ENCODE measurements around the gene SLC4A11. TPM values are rescaled to one million over a fixed set of nuclear protein-coding genes. Genes with fewer than 3 reads are reported as not detected.

Gene SLC4A11
- total RNA-seq, 2 donors from 2014 or later = 0.37 to 1.3 TPM

DNA sequence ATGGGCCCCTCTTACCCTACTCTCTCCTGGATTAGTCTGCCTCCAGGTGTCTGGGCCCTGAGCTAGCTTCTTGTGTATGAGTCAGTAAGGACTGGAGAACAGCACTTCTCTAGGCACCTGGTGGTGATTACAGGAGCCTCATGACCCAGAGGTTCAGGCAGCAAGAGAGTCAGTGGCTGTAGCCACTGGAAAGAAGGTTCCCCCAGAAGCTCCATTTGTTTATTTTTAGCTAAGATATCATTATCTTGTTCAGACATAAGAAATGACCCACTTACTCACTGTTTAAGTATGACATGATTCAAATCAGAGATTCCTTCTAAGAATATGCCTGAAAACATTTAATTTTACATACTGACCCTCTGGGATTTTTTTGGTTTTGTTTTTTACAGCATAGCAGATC, 23.6 kb upstream of the SLC4A11 start:
- Mint-ChIP-seq H3K4me1 (no peaks in the 10 kb centered on the region), H3K36me3 (ENCODE audit: low read depth) (peaks cover 5% of the 10 kb centered on the region), H3K27ac (no peak overlapping the region), H3K27me3 (no peaks in the 10 kb centered on the region), H3K4me3 (no peak overlapping the region)
- ATAC-seq (no peak), DNase-seq (no peak)
- no peaks in the 10 kb centered on the region for H3K9me3 ChIP-seq (ENCODE audit: control insufficient read depth, low read length, poor library complexity, severe bottlenecking)

DNA sequence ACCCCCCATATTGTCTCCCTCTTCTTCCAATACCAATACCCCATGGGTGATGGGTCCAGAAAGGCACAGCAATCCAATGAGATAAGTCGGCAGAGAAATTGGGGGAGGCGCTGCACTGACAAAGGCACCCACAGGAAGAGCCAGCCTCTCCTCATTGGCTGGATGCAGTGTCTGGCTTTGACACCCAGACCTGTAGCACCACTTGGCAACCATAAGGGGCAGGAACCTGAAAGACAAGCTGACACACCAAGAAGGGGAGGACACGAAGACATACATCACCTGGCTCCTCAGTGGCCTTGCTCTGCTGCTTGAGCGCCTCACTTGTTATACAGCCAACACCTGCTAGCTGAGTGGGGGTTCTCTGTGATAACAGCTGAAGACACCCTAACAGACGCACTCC, 19.4 kb upstream of the SLC4A11 start:
- no peak for DNase-seq
- ATAC-seq = no peak
- Mint-ChIP-seq H3K27me3 (no peaks in the 10 kb centered on the region), H3K36me3 (ENCODE audit: low read depth) (peaks cover 16% of the 10 kb centered on the region), H3K27ac (no peak overlapping the region), H3K4me3 (no peak overlapping the region), H3K4me1 (no peaks in the 10 kb centered on the region)
- no peaks in the 10 kb centered on the region for H3K9me3 ChIP-seq (ENCODE audit: control insufficient read depth, low read length, poor library complexity, severe bottlenecking)

DNA sequence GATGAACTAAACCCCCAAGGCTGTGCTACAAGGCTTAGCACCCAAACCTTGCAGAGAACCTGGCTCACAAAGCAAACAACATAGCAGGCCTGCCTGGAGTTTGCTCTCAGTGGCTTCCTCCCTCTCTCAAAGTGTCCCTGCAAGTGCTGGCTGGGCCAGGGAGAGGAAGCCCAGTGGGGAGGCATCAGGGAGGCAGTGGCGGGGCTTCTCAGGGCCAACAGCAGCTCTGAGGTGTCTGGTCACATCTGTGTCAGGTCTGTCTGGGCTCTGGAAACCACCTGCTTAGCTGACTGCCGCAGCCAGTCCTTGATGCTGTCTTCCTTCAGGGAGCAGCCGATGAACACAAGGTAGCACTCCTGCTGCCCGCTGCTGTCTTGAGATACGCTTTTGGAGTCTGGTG, 16.7 kb upstream of the SLC4A11 start:
- no peaks in the 10 kb centered on the region for H3K9me3 ChIP-seq (ENCODE audit: control insufficient read depth, low read length, poor library complexity, severe bottlenecking)
- Mint-ChIP-seq H3K27me3 (no peaks in the 10 kb centered on the region), H3K4me1 (no peaks in the 10 kb centered on the region), H3K27ac (no peak overlapping the region), H3K36me3 (ENCODE audit: low read depth) (peaks cover 18% of the 10 kb centered on the region), H3K4me3 (no peak overlapping the region)
- DNase-seq (no peak), ATAC-seq (no peak)

- no peaks in the 10 kb centered on the region for H3K9me3 ChIP-seq (ENCODE audit: control insufficient read depth, low read length, poor library complexity, severe bottlenecking)
- Mint-ChIP-seq H3K36me3 (ENCODE audit: low read depth) (peaks cover 13% of the 10 kb centered on the region), H3K27ac (no peak overlapping the region), H3K4me3 (no peak overlapping the region), H3K27me3 (peaks cover 11% of the 10 kb centered on the region), H3K4me1 (peaks cover 2% of the 10 kb centered on the region)
- ATAC-seq = no peak
- DNase-seq = no peak
Measured at GRCh38 chr20:3251806-3252205, 12.8 kb upstream of the SLC4A11 start.

DNA sequence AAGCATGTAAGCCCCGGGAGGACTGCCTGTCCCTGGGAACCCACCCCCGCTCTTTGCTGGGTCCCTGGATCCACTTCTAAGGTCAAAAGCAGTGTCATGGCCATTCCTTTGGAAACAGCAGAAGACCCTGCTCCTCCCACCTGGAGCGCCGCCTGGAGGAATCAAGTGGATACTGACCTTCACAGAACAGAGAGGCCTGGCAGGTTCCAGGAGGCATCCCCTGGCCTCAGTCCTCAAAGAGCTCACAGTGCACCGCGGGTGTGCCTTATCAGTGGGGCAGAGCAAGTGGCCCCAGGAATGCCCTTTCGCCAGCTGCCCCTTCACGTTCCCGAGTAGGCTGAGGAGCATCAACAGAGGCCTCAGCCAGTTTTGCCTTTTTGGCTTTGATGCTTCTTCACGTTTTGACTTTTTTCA, 11.1 kb upstream of the SLC4A11 start:
- peaks cover 4% of the 10 kb centered on the region for H3K36me3 Mint-ChIP-seq (ENCODE audit: low read depth)
- no peaks in the 10 kb centered on the region for H3K9me3 ChIP-seq (ENCODE audit: control insufficient read depth, low read length, poor library complexity, severe bottlenecking)
- DNase-seq (no peak), ATAC-seq (no peak)
- no peak overlapping the region for H3K27ac Mint-ChIP-seq
- H3K27me3 Mint-ChIP-seq = peaks cover 11% of the 10 kb centered on the region
- H3K4me3 Mint-ChIP-seq = no peak overlapping the region
- H3K4me1 Mint-ChIP-seq = peaks cover 2% of the 10 kb centered on the region

GRCh38 chr20:3248993-3249347, 10.0 kb upstream of the SLC4A11 start:
- no peak for DNase-seq
- H3K27ac Mint-ChIP-seq = no peak overlapping the region
- peaks cover 3% of the 10 kb centered on the region for H3K4me1 Mint-ChIP-seq
- peaks cover 11% of the 10 kb centered on the region for H3K27me3 Mint-ChIP-seq
- peak; percentile 40 for ATAC-seq
- peak overlapping the region; percentile 52 for H3K4me3 Mint-ChIP-seq
- H3K9me3 ChIP-seq (ENCODE audit: control insufficient read depth, low read length, poor library complexity, severe bottlenecking) = no peaks in the 10 kb centered on the region
- H3K36me3 Mint-ChIP-seq (ENCODE audit: low read depth) = peaks cover 4% of the 10 kb centered on the region

DNA sequence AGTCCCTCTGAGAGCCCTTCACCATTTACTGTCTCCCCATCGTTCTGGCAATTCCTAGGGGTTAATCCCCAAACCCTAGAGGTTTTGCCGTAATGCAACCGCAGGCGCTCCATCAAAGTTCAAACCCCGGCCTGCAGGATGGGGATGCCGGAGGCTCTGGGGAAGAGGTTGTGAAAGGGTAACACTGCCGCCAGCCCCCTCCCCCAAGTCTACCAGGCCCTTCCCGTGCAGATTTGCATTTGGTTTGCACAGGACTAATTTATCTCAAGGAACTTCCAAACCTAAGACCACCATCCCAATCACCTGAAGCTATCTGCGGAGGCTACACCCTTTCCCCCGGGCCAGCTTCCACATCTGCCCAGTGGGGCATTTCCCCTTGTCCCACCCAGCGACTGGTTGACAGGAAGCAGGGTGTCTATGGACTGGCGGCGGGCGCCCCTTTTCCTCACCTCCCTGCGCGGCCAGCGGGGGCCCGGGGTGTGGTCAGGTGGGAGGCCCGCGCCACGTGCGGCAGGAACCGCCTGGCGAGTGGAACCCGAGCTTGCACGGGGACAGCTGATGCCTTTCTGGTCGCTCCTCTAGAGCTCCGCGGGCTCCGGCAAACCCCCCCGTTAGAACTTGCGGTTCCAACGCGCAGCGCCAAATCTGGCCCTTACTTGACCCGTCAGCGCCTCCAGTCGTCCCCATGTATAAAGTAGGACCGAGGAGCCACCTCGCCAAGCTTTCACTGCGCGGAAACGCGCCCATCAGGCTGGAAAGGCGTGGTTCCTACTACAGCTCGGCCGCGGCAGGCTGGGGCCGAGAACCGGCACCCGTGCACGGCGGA, 9.4 kb upstream of the SLC4A11 start:
- H3K9me3 ChIP-seq (ENCODE audit: control insufficient read depth, low read length, poor library complexity, severe bottlenecking) = no peaks in the 10 kb centered on the region
- no peak for DNase-seq
- peak; percentile 62 for ATAC-seq
- H3K27ac Mint-ChIP-seq = no peak overlapping the region
- peaks cover 4% of the 10 kb centered on the region for H3K36me3 Mint-ChIP-seq (ENCODE audit: low read depth)
- peaks cover 3% of the 10 kb centered on the region for H3K4me1 Mint-ChIP-seq
- H3K4me3 Mint-ChIP-seq = peak overlapping the region; percentile 52
- H3K27me3 Mint-ChIP-seq = peaks cover 11% of the 10 kb centered on the region

DNA sequence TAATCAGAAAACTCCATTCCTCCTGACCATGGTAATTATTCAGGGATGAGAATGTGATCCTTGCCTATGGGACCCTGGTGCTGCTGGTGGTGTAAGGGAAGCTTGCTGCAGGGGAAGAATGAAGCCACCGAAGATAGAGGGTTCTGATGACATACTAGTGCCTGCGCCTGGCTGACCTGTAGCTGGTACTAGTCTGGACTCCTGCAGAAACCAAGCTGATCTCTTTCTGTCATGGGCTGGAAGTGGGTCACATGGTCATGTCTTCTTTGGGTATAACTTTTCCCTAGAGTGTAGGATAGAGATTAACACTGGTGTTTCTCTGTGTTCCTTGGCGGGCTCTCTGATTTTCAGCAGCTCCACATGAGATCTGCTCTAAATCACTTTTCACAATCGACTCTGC, 8.6 kb upstream of the SLC4A11 start:
- H3K27ac Mint-ChIP-seq = no peak overlapping the region
- H3K27me3 Mint-ChIP-seq = peaks cover 11% of the 10 kb centered on the region
- DNase-seq (no peak), ATAC-seq (no peak)
- H3K4me3 Mint-ChIP-seq = no peak overlapping the region
- peaks cover 4% of the 10 kb centered on the region for H3K36me3 Mint-ChIP-seq (ENCODE audit: low read depth)
- H3K9me3 ChIP-seq (ENCODE audit: control insufficient read depth, low read length, poor library complexity, severe bottlenecking) = no peaks in the 10 kb centered on the region
- peaks cover 3% of the 10 kb centered on the region for H3K4me1 Mint-ChIP-seq

DNA sequence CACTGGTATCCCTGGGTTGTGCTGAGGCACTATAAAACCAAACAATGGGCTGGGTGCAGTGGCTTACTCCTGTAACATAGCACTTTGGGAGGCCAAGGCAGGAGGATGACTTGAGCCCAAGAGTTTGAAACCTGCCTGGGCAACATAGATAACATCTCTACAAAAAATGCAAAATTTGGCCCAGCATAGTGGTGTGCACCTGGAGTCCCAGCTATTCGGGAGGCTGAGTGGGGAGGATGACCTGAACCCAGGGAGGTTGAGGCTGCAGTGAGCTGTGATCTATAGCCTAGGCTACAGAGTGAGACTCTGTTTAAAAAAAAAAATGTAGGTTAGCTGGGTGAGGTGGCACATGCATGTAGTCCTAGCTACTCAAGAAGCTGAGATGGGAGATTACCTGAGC, 7.7 kb upstream of the SLC4A11 start:
- H3K27me3 Mint-ChIP-seq = peaks cover 18% of the 10 kb centered on the region
- no peak for ATAC-seq
- no peaks in the 10 kb centered on the region for H3K9me3 ChIP-seq (ENCODE audit: control insufficient read depth, low read length, poor library complexity, severe bottlenecking)
- DNase-seq = no peak
- H3K4me3 Mint-ChIP-seq = no peak overlapping the region
- H3K27ac Mint-ChIP-seq = no peak overlapping the region
- no peaks in the 10 kb centered on the region for H3K36me3 Mint-ChIP-seq (ENCODE audit: low read depth)
- peaks cover 3% of the 10 kb centered on the region for H3K4me1 Mint-ChIP-seq

GRCh38 chr20:3245711-3246110, 6.7 kb upstream of the SLC4A11 start:
- no peaks in the 10 kb centered on the region for H3K9me3 ChIP-seq (ENCODE audit: control insufficient read depth, low read length, poor library complexity, severe bottlenecking)
- Mint-ChIP-seq H3K36me3 (ENCODE audit: low read depth) (no peaks in the 10 kb centered on the region), H3K27me3 (peaks cover 25% of the 10 kb centered on the region), H3K4me1 (peaks cover 3% of the 10 kb centered on the region), H3K27ac (no peak overlapping the region), H3K4me3 (no peak overlapping the region)
- DNase-seq (no peak), ATAC-seq (no peak)

DNA sequence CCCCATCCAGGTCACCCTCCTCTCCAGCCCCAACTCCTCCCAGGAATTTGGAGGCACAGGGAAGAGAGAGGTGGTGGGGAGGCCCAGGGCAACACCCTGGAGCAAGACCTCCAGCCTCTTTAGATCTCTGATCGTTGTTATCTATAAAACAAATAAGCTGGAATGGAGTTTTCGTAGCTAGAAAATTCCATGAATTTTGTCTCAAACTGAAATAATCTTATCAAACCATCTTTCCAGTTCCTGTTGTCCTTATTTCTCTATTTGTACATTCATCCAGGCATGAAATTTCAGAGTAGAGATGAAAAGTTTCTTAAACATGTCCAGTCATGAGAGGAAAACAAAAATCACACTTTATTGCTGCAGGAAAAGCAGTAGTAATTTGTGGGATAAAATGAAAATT, 6.2 kb upstream of the SLC4A11 start:
- ATAC-seq (no peak), DNase-seq (no peak)
- Mint-ChIP-seq H3K36me3 (ENCODE audit: low read depth) (no peaks in the 10 kb centered on the region), H3K27me3 (peaks cover 21% of the 10 kb centered on the region), H3K27ac (no peak overlapping the region), H3K4me1 (peaks cover 3% of the 10 kb centered on the region), H3K4me3 (peak overlapping the region; percentile 41)
- H3K9me3 ChIP-seq (ENCODE audit: control insufficient read depth, low read length, poor library complexity, severe bottlenecking) = no peaks in the 10 kb centered on the region

GRCh38 chr20:3244613-3245012, 5.6 kb upstream of the SLC4A11 start:
- Mint-ChIP-seq H3K27me3 (peaks cover 21% of the 10 kb centered on the region), H3K4me1 (peaks cover 7% of the 10 kb centered on the region), H3K4me3 (peak overlapping the region; percentile 41), H3K36me3 (ENCODE audit: low read depth) (peaks cover 3% of the 10 kb centered on the region), H3K27ac (no peak overlapping the region)
- no peaks in the 10 kb centered on the region for H3K9me3 ChIP-seq (ENCODE audit: control insufficient read depth, low read length, poor library complexity, severe bottlenecking)
- DNase-seq = no peak
- ATAC-seq = no peak

GRCh38 chr20:3243718-3244358, 4.8 kb upstream of the SLC4A11 start:
- H3K4me3 Mint-ChIP-seq = no peak overlapping the region
- no peaks in the 10 kb centered on the region for H3K9me3 ChIP-seq (ENCODE audit: control insufficient read depth, low read length, poor library complexity, severe bottlenecking)
- H3K36me3 Mint-ChIP-seq (ENCODE audit: low read depth) = peaks cover 4% of the 10 kb centered on the region
- H3K4me1 Mint-ChIP-seq = peaks cover 8% of the 10 kb centered on the region
- no peak for DNase-seq
- H3K27ac Mint-ChIP-seq = no peak overlapping the region
- H3K27me3 Mint-ChIP-seq = peaks cover 23% of the 10 kb centered on the region
- no peak for ATAC-seq
